ACC112 (cell line): ENCODE measurements around the gene RABGAP1.
A peak's percentile ranks its signal among the peaks of the same experiment; 100 is the strongest.

Experiments used
- H2AFZ ChIP-seq: fragments of 200-600 bp; sonication (generic); one replicate; pipeline ENCODE4 v1.6.0; 2017; ENCODE audit warnings: antibody characterized with exemption, low read length; ENCODE audit not compliant: unreplicated experiment
- H3K27ac ChIP-seq: fragments of 200-600 bp; sonication (generic); 2 replicates; pipeline ENCODE4 v1.5.1; 2014; ENCODE audit warnings: low read depth, mild to moderate bottlenecking, antibody characterized with exemption, low read length, moderate library complexity
- H3K27me3 ChIP-seq: fragments of 200-600 bp; sonication (generic); 2 replicates; pipeline ENCODE4 v1.6.1; 2014; ENCODE audit warnings: mild to moderate bottlenecking, antibody characterized with exemption, low read length, moderate library complexity, mixed read lengths; ENCODE audit not compliant: insufficient read depth
- H3K36me3 ChIP-seq: fragments of 200-600 bp; sonication (generic); 2 replicates; pipeline ENCODE4 v1.6.1; 2016; ENCODE audit warnings: mild to moderate bottlenecking, antibody characterized with exemption, low read length, moderate library complexity, mixed read lengths; ENCODE audit not compliant: insufficient read depth
- H3K4me1 ChIP-seq: fragments of 200-600 bp; sonication (generic); one replicate; pipeline ENCODE4 v1.6.1; 2016; ENCODE audit warnings: low read length, mixed read lengths; ENCODE audit not compliant: insufficient read depth, unreplicated experiment, control insufficient read depth
- H3K4me3 ChIP-seq: fragments of 200-600 bp; sonication (generic); 2 replicates; pipeline ENCODE4 v1.5.1; 2014; ENCODE audit warnings: mild to moderate bottlenecking, low read depth, low read length
- H3K79me2 ChIP-seq: fragments of 200-600 bp; sonication (generic); one replicate; pipeline ENCODE4 v1.6.0; 2016; ENCODE audit warnings: low read length; ENCODE audit not compliant: control insufficient read depth, unreplicated experiment, insufficient read depth

The RABGAP1 gene

DNA sequence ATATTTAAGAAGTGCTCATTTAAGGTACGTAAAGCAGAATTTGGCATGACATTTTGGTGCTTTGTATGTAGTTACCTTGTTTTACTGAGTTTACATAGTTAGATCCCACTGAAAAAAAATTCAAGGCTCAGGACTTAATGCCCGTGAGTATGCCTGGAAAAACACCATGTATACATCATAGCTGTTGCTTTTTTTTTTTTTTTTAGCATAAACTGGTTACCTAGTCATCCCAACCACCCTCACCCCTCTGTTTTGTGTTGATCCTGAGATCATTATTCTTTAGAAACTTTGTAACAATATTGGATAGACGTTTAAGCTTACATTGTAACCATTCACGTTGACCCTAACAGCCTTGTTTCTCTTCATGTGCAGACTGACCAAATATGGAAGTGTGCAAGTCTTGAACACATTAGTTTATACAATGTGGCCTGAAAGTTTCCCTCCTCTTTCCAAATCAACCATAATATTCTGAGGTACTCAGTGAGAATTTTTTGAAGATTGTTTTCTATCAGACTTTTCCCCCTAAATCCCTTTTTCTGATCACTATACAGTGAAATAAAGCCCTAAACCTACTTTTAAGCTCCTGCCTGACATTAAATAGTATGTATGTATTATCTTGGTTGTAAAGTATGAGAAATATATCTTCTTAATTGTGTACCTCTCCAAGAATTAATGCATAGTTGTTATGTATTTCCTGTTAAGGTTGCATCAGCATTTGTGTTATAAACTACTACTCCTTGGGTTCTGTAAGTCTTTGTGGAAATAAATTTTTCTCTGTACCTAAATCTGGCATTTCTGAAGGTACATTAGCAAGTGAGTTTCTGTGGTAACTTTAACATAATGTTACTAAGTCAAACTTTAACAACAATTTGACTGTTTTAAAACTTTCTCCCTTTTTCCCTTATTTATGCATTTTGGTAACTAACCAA lies 4.4 kb downstream of the RABGAP1 start:
- Histone ChIP-seq H3K27ac (no peak overlapping the region), H3K4me3 (no peak overlapping the region)

GRCh38 chr9:122946461-122947005 lies 5.7 kb downstream of the RABGAP1 start:
- H3K4me1 ChIP-seq = peaks cover 16% of the 10 kb centered on the region
- no peak overlapping the region for H3K27ac ChIP-seq
- no peak overlapping the region for H3K4me3 ChIP-seq
- H3K36me3 ChIP-seq = no peaks in the 10 kb centered on the region
- no peak overlapping the region for H2AFZ ChIP-seq
- no peaks in the 10 kb centered on the region for H3K27me3 ChIP-seq
- peaks cover 90% of the 10 kb centered on the region for H3K79me2 ChIP-seq

More for the DNA sequence above, 4.4 kb downstream of the RABGAP1 start:
- H3K27me3 ChIP-seq = no peaks in the 10 kb centered on the region
- no peaks in the 10 kb centered on the region for H3K36me3 ChIP-seq
- peaks cover 84% of the 10 kb centered on the region for H3K79me2 ChIP-seq
- H2AFZ ChIP-seq = no peak overlapping the region
- H3K4me1 ChIP-seq = peaks cover 19% of the 10 kb centered on the region

DNA sequence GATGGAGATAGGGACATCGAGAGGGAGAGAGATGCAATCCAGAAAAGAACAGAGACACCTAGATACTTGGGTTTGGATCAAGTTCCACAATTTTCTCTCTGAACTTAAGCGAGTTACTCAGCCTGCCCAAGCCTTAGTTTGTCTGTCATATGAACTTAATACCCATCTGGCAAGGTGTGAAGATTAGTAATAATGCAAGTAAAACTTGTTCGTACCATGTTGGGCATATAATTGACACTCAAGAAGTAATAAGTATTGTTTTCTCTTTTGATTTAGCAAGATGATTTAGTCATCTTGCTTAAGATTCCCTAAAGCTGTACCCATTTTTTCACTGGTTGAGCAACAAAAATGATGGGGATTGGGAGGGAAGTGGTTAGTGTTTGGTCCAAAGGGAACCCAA lies 7.5 kb downstream of the RABGAP1 start:
- Histone ChIP-seq H3K27me3 (no peaks in the 10 kb centered on the region), H3K27ac (no peak overlapping the region), H3K79me2 (peaks cover 84% of the 10 kb centered on the region), H3K4me3 (no peak overlapping the region), H2AFZ (no peak overlapping the region), H3K4me1 (peaks cover 9% of the 10 kb centered on the region), H3K36me3 (no peaks in the 10 kb centered on the region)

DNA sequence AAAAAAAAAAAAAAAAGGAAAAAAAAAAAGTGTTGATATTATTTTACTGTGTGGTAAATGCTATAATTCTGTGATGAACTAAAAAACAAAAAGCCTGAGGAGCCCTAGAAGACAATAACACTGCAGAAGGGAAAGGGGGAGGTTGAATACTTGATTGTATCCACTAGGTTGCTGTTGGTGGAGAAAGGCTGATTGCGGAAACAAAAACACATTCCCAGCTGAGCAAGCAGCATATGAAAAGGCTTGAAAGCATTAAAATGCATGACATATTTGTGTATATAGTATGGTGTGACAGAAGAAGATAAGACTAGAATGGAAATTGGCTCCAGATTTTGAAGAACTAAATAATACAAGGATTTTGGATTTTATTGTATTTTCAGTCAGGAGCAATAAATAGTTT lies 8.9 kb downstream of the RABGAP1 start:
- peaks cover 83% of the 10 kb centered on the region for H3K79me2 ChIP-seq

DNA sequence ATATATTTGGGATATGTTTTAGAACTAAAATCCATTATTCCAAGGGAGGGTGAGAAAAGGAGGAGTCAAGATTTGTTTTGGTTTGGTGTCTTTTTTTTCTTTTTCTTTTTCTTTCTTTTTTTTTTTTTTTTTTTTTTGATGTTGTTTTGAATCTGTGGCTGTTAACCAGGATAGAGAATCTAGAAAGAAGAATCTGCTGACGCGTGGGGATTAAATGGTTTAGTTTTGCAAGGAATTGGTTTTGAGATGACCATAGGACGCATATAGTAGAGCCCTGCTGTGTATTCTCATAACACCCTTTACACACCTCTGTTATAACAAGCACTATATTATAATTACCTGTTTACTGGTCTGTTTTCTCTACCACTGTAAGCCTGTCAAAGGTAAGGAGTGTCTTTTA lies 9.4 kb downstream of the RABGAP1 start:
- no peak overlapping the region for H2AFZ ChIP-seq
- H3K4me1 ChIP-seq = peaks cover 23% of the 10 kb centered on the region
- H3K27ac ChIP-seq = no peak overlapping the region
- peaks cover 83% of the 10 kb centered on the region for H3K79me2 ChIP-seq
- no peaks in the 10 kb centered on the region for H3K27me3 ChIP-seq
- H3K36me3 ChIP-seq = no peaks in the 10 kb centered on the region
- no peak overlapping the region for H3K4me3 ChIP-seq

More for the DNA sequence above, 8.9 kb downstream of the RABGAP1 start:
- H3K4me1 ChIP-seq = peaks cover 21% of the 10 kb centered on the region
- no peak overlapping the region for H2AFZ ChIP-seq
- no peaks in the 10 kb centered on the region for H3K36me3 ChIP-seq
- no peak overlapping the region for H3K27ac ChIP-seq
- H3K27me3 ChIP-seq = no peaks in the 10 kb centered on the region
- no peak overlapping the region for H3K4me3 ChIP-seq

- Histone ChIP-seq H3K27me3 (no peaks in the 10 kb centered on the region), H3K79me2 (peaks cover 83% of the 10 kb centered on the region), H3K27ac (no peak overlapping the region), H3K4me3 (no peak overlapping the region), H2AFZ (no peak overlapping the region), H3K4me1 (peaks cover 24% of the 10 kb centered on the region), H3K36me3 (no peaks in the 10 kb centered on the region)
Measured at GRCh38 chr9:122951056-122951455, 10.2 kb downstream of the RABGAP1 start.

DNA sequence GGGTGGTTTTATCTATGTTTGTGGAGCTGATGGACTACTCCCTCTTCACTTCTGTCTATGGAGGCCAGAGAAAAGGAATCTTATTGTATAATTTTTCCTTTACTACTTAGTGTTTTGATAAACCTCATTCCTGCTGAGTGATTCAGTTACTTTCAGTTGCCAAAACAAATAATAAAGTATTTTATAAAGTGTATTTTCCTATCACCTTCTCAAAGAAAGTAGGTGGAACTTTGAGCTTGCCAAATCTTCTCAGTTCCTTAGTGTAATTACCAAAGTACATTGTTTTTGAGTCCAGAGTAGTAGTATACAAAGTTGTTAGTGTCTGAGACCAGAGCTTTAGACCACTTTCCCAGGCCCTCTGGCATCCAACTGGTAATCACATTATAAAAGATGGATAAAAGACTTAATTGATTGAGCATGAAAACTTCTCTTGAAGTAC lies 13.5 kb downstream of the RABGAP1 start:
- Histone ChIP-seq H3K79me2 (peaks cover 61% of the 10 kb centered on the region), H3K27me3 (no peaks in the 10 kb centered on the region), H2AFZ (no peak overlapping the region), H3K4me3 (no peak overlapping the region), H3K27ac (peak overlapping the region; percentile 57), H3K36me3 (no peaks in the 10 kb centered on the region), H3K4me1 (peaks cover 28% of the 10 kb centered on the region)

- H3K79me2 ChIP-seq = peaks cover 48% of the 10 kb centered on the region
- H2AFZ ChIP-seq = no peak overlapping the region
Measured at GRCh38 chr9:122955961-122956360, 15.1 kb downstream of the RABGAP1 start.

DNA sequence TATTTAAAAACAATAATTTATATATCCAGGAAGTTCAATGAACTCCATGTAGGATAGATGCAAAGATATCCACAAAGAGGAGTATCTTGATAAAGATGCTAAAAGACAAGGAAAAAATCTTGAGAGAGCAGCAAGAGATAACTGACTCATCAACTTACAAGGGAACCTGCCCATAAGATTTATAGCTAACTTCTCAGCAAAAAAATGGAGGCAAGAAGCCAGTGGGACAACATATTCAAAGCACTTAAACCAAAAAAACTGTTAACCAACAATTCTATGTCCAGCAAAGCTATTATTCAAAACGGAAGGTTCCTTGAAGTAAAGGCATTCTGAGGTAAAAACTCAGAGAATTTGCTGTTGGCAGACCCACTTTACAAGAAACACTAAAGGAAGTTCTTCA lies 20.3 kb downstream of the RABGAP1 start:
- H3K27me3 ChIP-seq = no peaks in the 10 kb centered on the region
- peaks cover 6% of the 10 kb centered on the region for H3K4me1 ChIP-seq
- no peak overlapping the region for H2AFZ ChIP-seq
- no peak overlapping the region for H3K4me3 ChIP-seq
- H3K79me2 ChIP-seq = peaks cover 8% of the 10 kb centered on the region
- no peak overlapping the region for H3K27ac ChIP-seq
- peaks cover 17% of the 10 kb centered on the region for H3K36me3 ChIP-seq

More at GRCh38 chr9:122955961-122956360, 15.1 kb downstream of the RABGAP1 start:
- Histone ChIP-seq H3K36me3 (peaks cover 10% of the 10 kb centered on the region), H3K27ac (no peak overlapping the region), H3K4me1 (peaks cover 28% of the 10 kb centered on the region), H3K4me3 (no peak overlapping the region), H3K27me3 (no peaks in the 10 kb centered on the region)

DNA sequence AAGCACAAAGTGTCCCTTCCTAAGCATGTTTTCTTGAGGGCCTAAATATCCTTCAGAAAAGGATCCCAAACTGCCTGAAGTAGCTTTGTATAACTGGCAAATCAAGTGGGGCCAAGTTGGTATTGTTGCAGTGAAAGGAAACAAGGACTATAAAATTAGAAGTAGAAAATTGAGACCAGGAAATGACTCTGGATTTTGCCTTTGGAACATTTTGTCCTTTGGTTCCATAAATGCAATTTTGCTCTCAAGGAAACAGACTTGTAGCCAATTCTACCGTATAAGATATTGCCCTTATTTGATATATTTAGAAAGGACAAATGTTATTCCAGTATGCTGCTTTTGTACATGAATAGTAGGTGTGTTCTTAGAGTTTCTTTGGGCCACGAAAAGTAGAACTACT lies 34.4 kb downstream of the RABGAP1 start:
- H3K36me3 ChIP-seq = peaks cover 5% of the 10 kb centered on the region
- no peak overlapping the region for H2AFZ ChIP-seq
- no peak overlapping the region for H3K27ac ChIP-seq
- no peaks in the 10 kb centered on the region for H3K4me1 ChIP-seq
- H3K27me3 ChIP-seq = no peaks in the 10 kb centered on the region
- H3K4me3 ChIP-seq = no peak overlapping the region
- H3K79me2 ChIP-seq = peaks cover 8% of the 10 kb centered on the region

GRCh38 chr9:122978601-122979000 lies 37.8 kb downstream of the RABGAP1 start:
- peaks cover 16% of the 10 kb centered on the region for H3K79me2 ChIP-seq
- no peak overlapping the region for H3K27ac ChIP-seq
- no peaks in the 10 kb centered on the region for H3K27me3 ChIP-seq
- no peak overlapping the region for H2AFZ ChIP-seq
- no peak overlapping the region for H3K4me3 ChIP-seq
- H3K4me1 ChIP-seq = no peaks in the 10 kb centered on the region
- peaks cover 7% of the 10 kb centered on the region; the same call in 1 of the 2 replicates for H3K36me3 ChIP-seq
